Stimulated activated CD8-positive, alpha-beta memory T cell treated with anti-CD3 and anti-CD28 coated beads, Interleukin-12 subunit alpha, Interleukin-12 subunit beta, amount 100 ng/mL, for 1 hour (primary cell): ENCODE data around the gene DPY19L3.
"Not testable (repeated sequence)": the region's sequence is repeated elsewhere in the genome, so short reads cannot be mapped to it uniquely, and the experiment has no call there.

ENCODE experiments used
- DNase-seq: peaks from one replicate; pipeline ENCODE4 v3.0.0-alpha.2; 2020; ENCODE audit warnings: low read depth

The DPY19L3 gene

GRCh38 chr19:32438751-32439150, 33.2 kb downstream of the DPY19L3 start:
- no peak for DNase-seq

GRCh38 chr19:32442650-32443049, 37.1 kb downstream of the DPY19L3 start:
- no peak for DNase-seq

- DNase-seq = not testable (repeated sequence)
These were observed 42.0 kb downstream of the DPY19L3 start for GRCh38 chr19:32447534-32447933.

- no peak for DNase-seq
These were observed 42.5 kb downstream of the DPY19L3 start for GRCh38 chr19:32448026-32448425.

- DNase-seq = no peak
These were observed 44.6 kb downstream of the DPY19L3 start for GRCh38 chr19:32450217-32450616.

GRCh38 chr19:32453736-32454135, 48.2 kb downstream of the DPY19L3 start:
- DNase-seq = no peak

GRCh38 chr19:32456406-32456805, 50.8 kb downstream of the DPY19L3 start:
- no peak for DNase-seq

- DNase-seq = no peak
These were observed 52.1 kb downstream of the DPY19L3 start for GRCh38 chr19:32457571-32458158.

GRCh38 chr19:32458500-32459123, 53.0 kb downstream of the DPY19L3 start:
- DNase-seq = no peak

GRCh38 chr19:32459204-32459865, 53.8 kb downstream of the DPY19L3 start:
- no peak for DNase-seq

- no peak for DNase-seq
These were observed 54.9 kb downstream of the DPY19L3 start for GRCh38 chr19:32460476-32460875.

GRCh38 chr19:32464279-32464678, 58.7 kb downstream of the DPY19L3 start:
- no peak for DNase-seq

GRCh38 chr19:32465176-32465575, 59.6 kb downstream of the DPY19L3 start:
- DNase-seq = no peak

GRCh38 chr19:32469795-32470194, 64.2 kb downstream of the DPY19L3 start:
- DNase-seq = no peak

GRCh38 chr19:32471095-32471494, 65.5 kb downstream of the DPY19L3 start:
- DNase-seq = no peak

- no peak for DNase-seq
These were observed 66.2 kb downstream of the DPY19L3 start for GRCh38 chr19:32471811-32472210.

- DNase-seq = no peak
These were observed 69.8 kb downstream of the DPY19L3 start for GRCh38 chr19:32475141-32476031.

GRCh38 chr19:32476032-32476350, 70.4 kb downstream of the DPY19L3 start:
- no peak for DNase-seq

GRCh38 chr19:32480321-32480720, 74.8 kb downstream of the DPY19L3 start:
- no peak for DNase-seq

- DNase-seq = no peak
These were observed 78.0 kb downstream of the DPY19L3 start for GRCh38 chr19:32483574-32483973.

GRCh38 chr19:32489971-32490370, 84.4 kb downstream of the DPY19L3 start:
- no peak for DNase-seq

- no peak for DNase-seq
These were observed 91.8 kb downstream of the DPY19L3 start for GRCh38 chr19:32497391-32497790.
